Measurements from ENCODE around the gene ZNF600. TPM values are rescaled to one million over a fixed set of nuclear protein-coding genes. Genes with fewer than 3 reads are reported as not detected.
"Not testable (repeated sequence)": the region's sequence is repeated elsewhere in the genome, so short reads cannot be mapped to it uniquely, and the experiment has no call there.

ZNF600 gene
- total RNA-seq, 4 donors from 2014 or later, result 6.3 to 10.3 (median 8.2) TPM

DNA sequence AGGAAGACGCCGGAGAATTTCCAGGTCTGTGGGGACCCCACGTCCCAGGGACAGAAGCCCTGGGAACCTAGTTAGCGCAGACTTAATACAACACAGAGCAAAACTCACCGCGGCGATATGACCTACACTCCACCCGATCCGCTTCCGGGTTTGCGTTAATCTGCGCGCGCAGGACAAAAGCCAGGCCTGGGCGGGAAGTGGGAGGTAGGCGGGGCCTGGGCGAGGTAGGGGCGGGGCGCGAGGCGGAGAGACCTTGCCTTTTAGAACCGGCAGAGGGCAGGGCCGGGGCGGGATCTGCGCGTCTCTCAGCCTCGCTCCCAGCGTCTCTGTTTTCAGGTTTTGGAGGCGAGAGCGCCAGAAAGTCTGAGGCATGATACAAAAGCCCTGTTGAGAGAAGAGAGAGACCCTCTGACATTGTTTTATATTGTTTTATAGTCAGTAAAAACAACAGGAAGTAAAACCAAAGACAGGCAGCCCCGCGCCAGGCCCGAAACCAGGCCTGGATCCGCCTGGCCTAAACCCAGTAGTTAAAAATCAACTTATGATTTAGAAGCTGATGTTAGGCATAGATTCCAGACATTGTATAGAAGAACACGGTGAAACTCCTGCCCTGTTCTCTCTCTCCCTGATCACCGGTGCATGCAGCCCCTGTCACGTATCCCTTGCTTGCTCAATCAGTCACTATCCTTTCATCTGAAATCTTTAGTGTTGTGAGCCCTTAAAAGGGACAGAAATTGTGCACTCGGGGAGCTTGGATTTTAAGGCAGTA is 51.5 kb downstream of the ZNF600 start, which contains the start of gene ZNF611:
TSS of gene ZNF611 (minus strand) at position 152 of the 769 bp plus-strand sequence. CDS start 19,150 bp downstream, outside the sequence.
- Histone ChIP-seq H3K4me1 (peaks cover 0 to 30% (median 5%) of the 10 kb centered on the region in 4 donors), H3K36me3 (peaks cover 0 to 18% (median 0%) of the 10 kb centered on the region in 3 donors), H3K9me3 (no peaks in the 10 kb centered on the region), H3K27ac (peak within 1 kb of the TSS; percentile 69 to 92 (median 87)), H3K4me3 (peak within 1 kb of the TSS; percentile 51 to 92 (median 75)), H3K27me3 (no peaks in the 10 kb centered on the region)
- TF ChIP-seq EP300 (IDR thresholded peaks at IDR 0.05) (peak; percentile 43 to 89), POLR2A (IDR thresholded peaks at IDR 0.05) (peak; percentile 53 to 88)
- TF ChIP-seq, protein P1, sequence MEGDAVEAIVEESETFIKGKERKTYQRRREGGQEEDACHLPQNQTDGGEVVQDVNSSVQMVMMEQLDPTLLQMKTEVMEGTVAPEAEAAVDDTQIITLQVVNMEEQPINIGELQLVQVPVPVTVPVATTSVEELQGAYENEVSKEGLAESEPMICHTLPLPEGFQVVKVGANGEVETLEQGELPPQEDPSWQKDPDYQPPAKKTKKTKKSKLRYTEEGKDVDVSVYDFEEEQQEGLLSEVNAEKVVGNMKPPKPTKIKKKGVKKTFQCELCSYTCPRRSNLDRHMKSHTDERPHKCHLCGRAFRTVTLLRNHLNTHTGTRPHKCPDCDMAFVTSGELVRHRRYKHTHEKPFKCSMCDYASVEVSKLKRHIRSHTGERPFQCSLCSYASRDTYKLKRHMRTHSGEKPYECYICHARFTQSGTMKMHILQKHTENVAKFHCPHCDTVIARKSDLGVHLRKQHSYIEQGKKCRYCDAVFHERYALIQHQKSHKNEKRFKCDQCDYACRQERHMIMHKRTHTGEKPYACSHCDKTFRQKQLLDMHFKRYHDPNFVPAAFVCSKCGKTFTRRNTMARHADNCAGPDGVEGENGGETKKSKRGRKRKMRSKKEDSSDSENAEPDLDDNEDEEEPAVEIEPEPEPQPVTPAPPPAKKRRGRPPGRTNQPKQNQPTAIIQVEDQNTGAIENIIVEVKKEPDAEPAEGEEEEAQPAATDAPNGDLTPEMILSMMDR (IDR thresholded peaks at IDR 0.05), result peak; percentile 60 to 92 (median 83)
- peak; percentile 98 to 99 for DNase-seq (ENCODE audit: low spot score in 2 of 2)
- WGBS, 2 donors, result 3 to 4% methylated on average over 38 of the region's 38 CpGs

DNA sequence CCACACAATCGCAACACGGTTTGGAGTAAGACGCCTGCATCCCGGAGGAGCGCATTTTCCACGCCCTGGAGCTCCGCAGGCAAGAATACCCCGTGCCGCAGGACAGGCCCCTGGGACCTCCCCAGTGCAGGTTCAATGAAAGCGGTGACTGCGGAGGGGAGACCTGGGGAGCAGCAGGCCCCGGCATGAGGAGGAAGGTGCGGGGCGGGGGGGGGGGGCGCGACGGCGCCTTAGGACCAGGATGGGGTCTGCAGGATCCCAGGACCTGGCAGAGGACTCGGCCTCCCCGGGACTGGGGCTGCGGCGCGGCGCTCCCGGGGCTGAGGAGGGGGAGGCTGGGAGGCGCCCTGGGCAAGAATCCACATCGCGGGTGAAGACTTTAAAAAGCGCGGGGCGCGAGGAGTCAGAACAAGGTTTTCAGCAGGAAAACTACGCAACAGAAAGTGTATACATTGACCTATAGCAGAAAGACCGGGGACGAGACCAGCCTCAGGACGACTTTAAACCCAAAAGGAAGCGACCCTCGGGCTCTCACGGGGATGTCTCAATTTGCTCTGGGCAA is 52.2 kb downstream of the ZNF600 start:
- peak overlapping the region; percentile 15 to 92 (median 87) for H3K27ac ChIP-seq
- no peak for TF ChIP-seq EP300 (IDR thresholded peaks at IDR 0.05)
- no peak for TF ChIP-seq POLR2A (IDR thresholded peaks at IDR 0.05)
- TF ChIP-seq, protein P1 (IDR thresholded peaks at IDR 0.05), result no peak
- no peaks in the 10 kb centered on the region for H3K9me3 ChIP-seq
- no peaks in the 10 kb centered on the region for H3K27me3 ChIP-seq
- peaks cover 0 to 21% (median 0%) of the 10 kb centered on the region in 3 donors for H3K36me3 ChIP-seq
- DNase-seq (ENCODE audit: low spot score in 2 of 2), result no peak
- H3K4me1 ChIP-seq, result peaks cover 0 to 30% (median 5%) of the 10 kb centered on the region in 4 donors
- peak overlapping the region; percentile 51 to 92 (median 75) for H3K4me3 ChIP-seq
- WGBS, 2 donors, result 0 to 1% methylated on average over 32 to 34 of the region's 39 CpGs

DNA sequence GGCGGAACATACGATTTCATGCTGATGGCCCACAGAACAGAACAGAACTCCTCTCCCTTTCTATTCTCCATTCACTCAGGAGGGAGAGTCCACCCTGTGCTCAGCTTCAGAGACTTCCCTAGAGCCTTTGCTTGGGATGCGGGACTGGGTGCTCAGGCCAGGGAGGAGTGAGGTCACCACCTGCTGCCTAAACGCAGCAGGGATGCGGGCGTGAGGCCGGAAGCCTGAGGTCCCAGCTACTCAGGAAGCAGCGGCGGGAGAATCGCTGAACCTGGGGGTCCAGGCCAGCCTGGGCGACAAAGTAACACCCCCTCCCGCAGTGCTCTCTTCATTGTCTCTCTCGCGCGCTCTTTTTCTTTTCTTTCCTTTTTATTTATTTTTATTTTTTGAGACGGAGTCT is 60.5 kb downstream of the ZNF600 start:
- H3K4me3 ChIP-seq; H3K27ac ChIP-seq; DNase-seq (ENCODE audit: low spot score in 2 of 2); H3K4me1 ChIP-seq; H3K27me3 ChIP-seq; H3K9me3 ChIP-seq: not testable (repeated sequence)
- WGBS, 2 donors, result 93 to 94% methylated on average over 16 of the region's 16 CpGs
- peaks cover 0 to 91% (median 4%) of the 10 kb centered on the region in 3 donors for H3K36me3 ChIP-seq

DNA sequence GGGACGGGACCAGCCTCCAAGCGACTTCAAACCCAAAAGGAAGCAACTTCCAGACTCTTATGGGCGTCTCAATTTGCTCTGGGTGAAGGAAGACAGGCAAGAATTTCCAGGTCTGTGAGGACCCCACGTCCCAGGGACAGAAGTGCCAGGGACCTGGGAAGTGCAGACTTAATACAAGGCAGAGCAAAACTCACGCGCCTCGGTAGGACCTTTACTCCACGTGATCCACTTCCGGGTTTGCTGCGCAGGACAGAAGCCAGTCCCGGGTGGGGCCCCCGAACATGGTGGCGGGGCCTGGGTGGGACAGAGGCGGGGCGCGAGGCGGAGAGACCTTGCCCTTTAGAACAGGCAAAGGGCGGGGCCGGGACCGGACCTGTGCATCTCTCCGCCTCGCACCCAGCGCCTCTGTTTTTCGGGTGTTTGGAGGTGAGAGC is 61.0 kb downstream of the ZNF600 start:
- Histone ChIP-seq H3K4me3 (no peak overlapping the region), H3K27ac (no peak overlapping the region), H3K27me3 (no peaks in the 10 kb centered on the region), H3K4me1 (no peaks in the 10 kb centered on the region), H3K36me3 (peaks cover 0 to 91% (median 7%) of the 10 kb centered on the region in 3 donors), H3K9me3 (peaks cover 0 to 10% (median 0%) of the 10 kb centered on the region in 4 donors)
- no peak for DNase-seq (ENCODE audit: low spot score in 2 of 2)
- 95% methylated on average over 24 of the region's 24 CpGs for WGBS, 2 donors
- TF ChIP-seq POLR2A (IDR thresholded peaks at IDR 0.05) (no peak), EP300 (IDR thresholded peaks at IDR 0.05) (no peak)
- TF ChIP-seq, protein P1 (IDR thresholded peaks at IDR 0.05), result no peak

DNA sequence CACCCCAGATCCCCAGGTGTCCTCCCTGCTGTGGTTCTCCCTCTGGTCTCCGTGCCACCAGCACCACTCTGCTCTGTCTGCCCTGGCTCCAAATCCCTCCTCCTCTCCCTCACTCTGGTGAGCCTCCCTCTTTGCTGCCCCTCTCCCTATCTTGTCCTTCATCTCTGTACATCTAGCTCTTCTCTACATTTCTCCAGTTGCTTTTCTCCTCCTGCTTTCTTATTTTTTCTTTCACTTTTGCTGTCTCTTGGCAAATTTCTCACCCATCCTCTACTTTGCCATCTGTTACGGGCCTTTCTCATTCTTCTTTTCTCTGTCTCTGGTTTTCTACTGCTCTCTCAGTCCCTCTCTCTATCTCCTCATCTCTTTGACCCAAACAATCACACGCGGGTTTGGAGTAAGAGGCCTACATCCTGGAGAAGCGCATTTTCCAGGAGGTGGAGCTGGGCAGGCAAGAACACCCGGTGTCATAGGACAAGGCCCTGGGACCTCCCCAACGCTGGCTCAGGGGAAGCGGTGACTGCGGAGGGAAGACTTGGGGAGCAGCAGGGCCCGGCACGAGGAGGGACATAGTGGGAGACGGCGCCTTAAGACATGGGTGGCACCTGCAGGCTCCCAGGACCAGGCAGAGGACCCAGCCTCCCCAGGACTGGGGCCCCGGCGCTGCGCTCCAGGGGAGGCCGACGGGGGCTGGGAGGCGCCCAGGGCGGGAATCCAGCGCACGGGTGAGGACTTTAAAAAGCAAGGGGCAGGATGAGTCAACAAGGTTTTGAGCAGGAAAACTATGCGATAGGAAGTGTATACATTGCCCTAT is 61.7 kb downstream of the ZNF600 start:
- H3K36me3 ChIP-seq, result peaks cover 0 to 93% (median 9%) of the 10 kb centered on the region in 3 donors
- no peak for DNase-seq (ENCODE audit: low spot score in 2 of 2)
- TF ChIP-seq POLR2A (IDR thresholded peaks at IDR 0.05), result no peak
- no peak for TF ChIP-seq EP300 (IDR thresholded peaks at IDR 0.05)
- TF ChIP-seq, protein P1 (IDR thresholded peaks at IDR 0.05), result no peak

DNA sequence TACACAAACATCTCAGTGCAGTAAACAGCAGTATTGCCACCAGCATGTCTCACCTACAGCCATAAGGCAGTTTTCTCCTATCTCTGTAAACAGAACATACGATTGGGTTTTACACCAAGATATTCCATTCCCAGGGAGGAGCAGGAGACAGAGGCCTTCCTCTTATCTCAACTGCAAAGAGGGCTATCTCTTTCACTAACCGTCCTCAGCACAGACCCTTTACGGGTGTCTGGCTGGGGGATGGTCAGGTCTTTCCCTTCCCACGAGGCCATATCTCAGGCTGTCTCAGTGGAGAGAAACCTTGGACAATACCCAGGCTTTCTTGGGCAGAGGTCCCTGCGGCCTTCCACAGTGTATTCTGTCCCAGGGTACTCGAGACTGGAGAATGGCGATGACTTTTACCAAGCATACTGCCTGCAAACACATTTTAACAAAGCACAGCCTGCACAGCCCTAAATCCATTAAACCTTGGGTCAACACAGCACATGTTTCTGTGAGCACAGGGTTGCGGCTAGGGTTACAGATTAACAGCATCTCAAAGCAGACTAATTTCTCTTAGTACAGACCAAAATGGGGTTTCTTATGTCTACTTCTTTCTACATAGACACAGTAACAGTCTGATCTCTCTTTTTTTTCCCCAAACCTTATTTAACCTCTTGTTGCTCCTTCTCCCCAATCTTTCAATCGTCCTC is 62.5 kb downstream of the ZNF600 start:
- 67% methylated on average over 9 of the region's 9 CpGs for WGBS, 2 donors
- H3K4me1 ChIP-seq; H3K27ac ChIP-seq; DNase-seq (ENCODE audit: low spot score in 2 of 2); H3K27me3 ChIP-seq; H3K4me3 ChIP-seq: not testable (repeated sequence)
- Histone ChIP-seq H3K9me3 (peaks cover 0 to 14% (median 0%) of the 10 kb centered on the region in 4 donors), H3K36me3 (peaks cover 0 to 97% (median 9%) of the 10 kb centered on the region in 3 donors)

More for the DNA sequence above, 61.7 kb downstream of the ZNF600 start:
- Histone ChIP-seq H3K4me3 (no peak overlapping the region), H3K9me3 (peaks cover 0 to 14% (median 0%) of the 10 kb centered on the region in 4 donors), H3K27me3 (no peaks in the 10 kb centered on the region), H3K4me1 (no peaks in the 10 kb centered on the region), H3K27ac (no peak overlapping the region)
- WGBS, 2 donors, result 89 to 93% methylated on average over 23 of the region's 23 CpGs
